Pancreas (tissue), 10 donors: ENCODE results near the gene MYO1F. TPM values are rescaled to one million over a fixed set of nuclear protein-coding genes. Genes with fewer than 3 reads are reported as not detected.

Experiments
- ATAC-seq, 4 donors: fragments of 200-7000 bp; cut with Tn5 transposase; one replicate each; pipeline versions ENCODE4 v1.8.0 to v1.9.1; 2020; ENCODE audit warnings: mild to moderate bottlenecking in 4 of 4, moderate library complexity in 4 of 4
- DNase-seq, 6 donors: peaks; one replicate each; pipeline ENCODE4 v3.0.0-alpha.2; 2020
- FAIRE-seq: peaks from 2 replicates; lab custom pipeline; 2012; peaks lifted over from hg19 to GRCh38; lab: Jason Lieb, UNC
- H3K27ac ChIP-seq, 4 donors: fragments of 200-600 bp; sonication (generic); 1 replicate in 3 of 4; 2 replicates in 1 of 4; pipeline versions ENCODE4 v1.5.0 to v1.8.0; 2020
- H3K27me3 ChIP-seq, 4 donors: fragments of 200-600 bp; one replicate each; pipeline ENCODE4 v1.8.0; 2021
- H3K36me3 ChIP-seq, 3 donors: fragments of 200-600 bp; sonication (generic) in 1 of 3; one replicate each; pipeline versions ENCODE4 v1.5.0 to v1.8.0; 2020 to 2021
- H3K4me1 ChIP-seq, 3 donors: fragments of 200-600 bp; one replicate each; pipeline ENCODE4 v1.8.0; 2021
- H3K4me3 ChIP-seq, 4 donors: fragments of 200-600 bp; sonication (generic) in 2 of 4; one replicate each; pipeline versions ENCODE4 v1.5.0 to v1.8.0; 2020 to 2021
- H3K9me3 ChIP-seq, 4 donors: fragments of 200-600 bp; one replicate each; pipeline ENCODE4 v1.8.0; 2021
- WGBS, 2 donors: extraction: QIAGEN DNeasy Blood & Tissue Kit; methylation state at CpG; one replicate each; pipeline ENCODE4 v1.1.7; 2013; 5-methylcytosine and 5-hydroxymethylcytosine counted together
- intact Hi-C, 3 donors: fragments of 100-400 bp; cut with DNase I; formaldehyde crosslinking; loops; one replicate each; pipeline versions ENCODE4 v1.11.1 to v1.14.2; 2022
- polyA plus RNA-seq, 2 donors: library from polyadenylated mRNA; stranded (reverse); fragments of 200-250 nt; gene quantifications; one replicate each; pipeline ENCODE4 v1.2.3, GENCODE V29; 2013
- total RNA-seq, 6 donors: library from RNA; stranded (reverse); fragmentation: NEBNext Ultra II Directional in 4 of 6; extraction: Animal tissue kit (Norgen Biotek cat#: 25700) in 4 of 6; gene quantifications; one replicate each; pipeline versions ENCODE4 v1.2.1 to v1.2.4, GENCODE V29; 2021 to 2023
- TF ChIP-seq, protein P1 (sequence below), 4 donors: fragments of 200-600 bp; sonication (generic) in 3 of 4; IDR thresholded peaks; one replicate each; pipeline versions ENCODE4 v1.5.0 to v1.8.0; 2021; ENCODE audit warnings: antibody characterized with exemption in 4 of 4
- donor health status: healthy with polysubstance abuse.
- donor health status: DM: no; HTN: no; CAD: no; lungs with moderate emphysema.
- donor health status: DM: no; HTN: no; CAD: no.
- donor health status: control.
- donor health status: control.
- donor health status: Bipolar disorder and iron deficiency.
- donor health status: DM: yes; HTN: yes; CAD: no.
- donor health status: DM: no; HTN: no; CAD: no.
- donor health status: DM: no; HTN: no; CAD: no.
- donor health status: DM: yes; HTN: yes; CAD: no.

MYO1F gene
- total and polyA plus RNA-seq, 8 donors = 1.2 to 21.3 (median 4.8) TPM

DNA sequence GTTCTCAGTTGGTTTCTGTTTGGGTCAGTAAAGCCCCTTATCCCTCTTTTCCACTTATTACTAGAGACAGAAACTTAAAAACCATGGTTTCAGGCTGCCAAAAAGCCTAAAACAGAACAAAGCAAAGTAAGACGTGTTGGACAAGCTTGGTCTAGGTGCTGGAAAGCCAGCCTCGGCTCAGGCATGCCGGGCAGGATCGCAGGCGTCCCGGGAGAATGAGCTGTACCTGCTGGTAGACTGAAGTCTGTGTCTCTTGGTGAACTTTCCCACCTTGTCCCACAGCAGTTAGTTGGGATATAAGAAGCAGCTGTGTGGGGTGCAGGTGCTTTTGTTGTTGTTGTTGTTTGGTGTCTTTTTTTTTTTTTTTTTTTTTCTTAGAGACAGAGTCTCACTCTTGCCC, 95.6 kb downstream of the MYO1F start:
- 83 to 86% methylated on average over 6 of the region's 6 CpGs for WGBS, 2 donors
- FAIRE-seq = no peak
- no peak for ATAC-seq
- intact Hi-C loops = no loop called here
- H3K9me3 ChIP-seq = no peaks in the 10 kb centered on the region
- DNase-seq = peak in 2 of 6 donors; percentile 9 to 26
- H3K27ac ChIP-seq = no peak overlapping the region
- peaks cover 0 to 12% (median 0%) of the 10 kb centered on the region in 3 donors for H3K4me1 ChIP-seq
- H3K4me3 ChIP-seq = no peak overlapping the region
- H3K27me3 ChIP-seq = no peaks in the 10 kb centered on the region
- TF ChIP-seq, protein P1, sequence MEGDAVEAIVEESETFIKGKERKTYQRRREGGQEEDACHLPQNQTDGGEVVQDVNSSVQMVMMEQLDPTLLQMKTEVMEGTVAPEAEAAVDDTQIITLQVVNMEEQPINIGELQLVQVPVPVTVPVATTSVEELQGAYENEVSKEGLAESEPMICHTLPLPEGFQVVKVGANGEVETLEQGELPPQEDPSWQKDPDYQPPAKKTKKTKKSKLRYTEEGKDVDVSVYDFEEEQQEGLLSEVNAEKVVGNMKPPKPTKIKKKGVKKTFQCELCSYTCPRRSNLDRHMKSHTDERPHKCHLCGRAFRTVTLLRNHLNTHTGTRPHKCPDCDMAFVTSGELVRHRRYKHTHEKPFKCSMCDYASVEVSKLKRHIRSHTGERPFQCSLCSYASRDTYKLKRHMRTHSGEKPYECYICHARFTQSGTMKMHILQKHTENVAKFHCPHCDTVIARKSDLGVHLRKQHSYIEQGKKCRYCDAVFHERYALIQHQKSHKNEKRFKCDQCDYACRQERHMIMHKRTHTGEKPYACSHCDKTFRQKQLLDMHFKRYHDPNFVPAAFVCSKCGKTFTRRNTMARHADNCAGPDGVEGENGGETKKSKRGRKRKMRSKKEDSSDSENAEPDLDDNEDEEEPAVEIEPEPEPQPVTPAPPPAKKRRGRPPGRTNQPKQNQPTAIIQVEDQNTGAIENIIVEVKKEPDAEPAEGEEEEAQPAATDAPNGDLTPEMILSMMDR (IDR thresholded peaks at IDR 0.05) = no peak
- peaks cover 7 to 38% (median 14%) of the 10 kb centered on the region in 3 donors for H3K36me3 ChIP-seq

GRCh38 chr19:8481201-8481600, 96.0 kb downstream of the MYO1F start:
- ATAC-seq = peak in 1 of 4 donors; percentile 4
- WGBS, 2 donors = 63 to 69% methylated on average over 11 of the region's 11 CpGs
- peaks cover 5 to 34% (median 12%) of the 10 kb centered on the region in 3 donors for H3K36me3 ChIP-seq
- H3K4me3 ChIP-seq = no peak overlapping the region
- DNase-seq = peak in 2 of 6 donors; percentile 34 to 49
- FAIRE-seq = no peak
- peak overlapping the region in 1 of 4 donors; percentile 7 for H3K27ac ChIP-seq
- no peaks in the 10 kb centered on the region for H3K27me3 ChIP-seq
- H3K4me1 ChIP-seq = peaks cover 0 to 12% (median 0%) of the 10 kb centered on the region in 3 donors
- H3K9me3 ChIP-seq = no peaks in the 10 kb centered on the region
- TF ChIP-seq, protein P1 (IDR thresholded peaks at IDR 0.05) = no peak
- intact Hi-C loops = no loop called here

DNA sequence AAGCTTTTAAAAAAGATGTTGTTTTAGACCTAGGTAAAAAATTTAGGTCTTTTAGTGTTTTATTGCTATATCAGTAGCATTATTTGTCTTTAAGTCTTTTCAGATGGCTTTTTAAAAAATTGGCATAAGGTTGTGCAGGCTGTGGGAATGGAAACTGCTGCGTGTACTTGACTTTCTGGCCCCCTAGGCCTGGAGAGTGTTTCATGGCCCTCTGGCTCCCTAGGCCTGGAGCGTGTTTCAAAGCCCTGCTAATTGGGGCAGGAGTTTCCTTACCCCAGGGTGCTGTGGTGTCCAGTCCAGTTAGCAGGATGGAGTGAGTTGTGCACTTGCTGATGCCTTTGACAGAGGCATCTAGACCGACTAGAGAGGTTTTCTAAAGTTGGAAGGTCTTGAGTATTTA, 98.6 kb downstream of the MYO1F start:
- H3K4me1 ChIP-seq = peaks cover 0 to 12% (median 0%) of the 10 kb centered on the region in 3 donors
- H3K36me3 ChIP-seq = peaks cover 4 to 25% (median 18%) of the 10 kb centered on the region in 3 donors
- H3K27me3 ChIP-seq = no peaks in the 10 kb centered on the region
- ATAC-seq = no peak
- no peak overlapping the region for H3K27ac ChIP-seq
- TF ChIP-seq, protein P1 (IDR thresholded peaks at IDR 0.05) = no peak
- no peak overlapping the region for H3K4me3 ChIP-seq
- no peak for FAIRE-seq
- H3K9me3 ChIP-seq = no peaks in the 10 kb centered on the region
- no peak for DNase-seq
- WGBS, 2 donors = 44 to 50% methylated on average over 3 of the region's 3 CpGs
- intact Hi-C loops = no loop called here

DNA sequence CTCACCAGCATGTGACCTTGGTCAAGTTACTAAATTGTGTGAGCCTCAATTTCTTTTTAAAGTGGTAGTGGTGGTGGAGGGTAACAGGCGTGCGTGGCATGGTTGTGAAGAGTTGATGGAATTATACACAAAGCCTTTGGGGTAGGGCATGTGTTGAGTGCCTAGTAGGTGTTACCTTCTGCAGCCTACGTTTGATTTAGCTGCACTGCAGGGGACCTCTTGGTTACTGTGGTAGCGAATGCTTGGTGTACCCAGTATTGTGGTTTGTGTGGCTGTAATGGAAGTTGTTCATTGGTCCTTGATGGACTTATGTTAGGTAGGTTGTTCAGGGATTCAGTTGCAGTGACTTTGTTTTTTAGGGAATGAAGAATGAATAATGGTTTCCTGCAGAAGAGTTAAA, 99.4 kb downstream of the MYO1F start:
- intact Hi-C loops = no loop called here
- FAIRE-seq (no peak), ATAC-seq (no peak), DNase-seq (no peak)
- Histone ChIP-seq H3K9me3 (no peaks in the 10 kb centered on the region), H3K4me1 (peaks cover 0 to 12% (median 0%) of the 10 kb centered on the region in 3 donors), H3K4me3 (no peak overlapping the region), H3K36me3 (peaks cover 4 to 25% (median 21%) of the 10 kb centered on the region in 3 donors), H3K27ac (no peak overlapping the region), H3K27me3 (no peaks in the 10 kb centered on the region)
- TF ChIP-seq, protein P1 (IDR thresholded peaks at IDR 0.05) = no peak
- WGBS, 2 donors = 77 to 78% methylated on average over 4 of the region's 4 CpGs

DNA sequence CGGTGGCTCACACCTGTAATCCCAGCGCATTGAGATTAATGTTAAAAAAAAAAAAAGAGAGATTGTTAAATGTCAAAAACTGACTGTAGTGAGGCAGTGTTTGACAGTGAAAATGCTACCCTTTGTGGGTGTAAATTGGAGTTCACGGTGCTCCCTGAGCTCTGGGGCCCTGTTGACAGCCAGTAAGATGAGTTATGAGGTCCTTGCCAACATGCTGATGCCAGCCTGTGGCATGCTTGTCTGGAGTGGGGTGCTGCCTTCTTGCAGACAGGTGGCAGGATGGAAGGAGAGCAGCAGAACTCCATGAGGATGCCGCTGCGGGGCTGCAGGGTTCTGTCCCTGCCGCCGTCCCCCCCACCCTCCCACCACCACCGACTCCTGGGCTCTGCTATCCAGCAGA, 100.7 kb downstream of the MYO1F start:
- Histone ChIP-seq H3K9me3 (no peaks in the 10 kb centered on the region), H3K4me1 (peaks cover 0 to 12% (median 0%) of the 10 kb centered on the region in 3 donors), H3K36me3 (peaks cover 4 to 36% (median 21%) of the 10 kb centered on the region in 3 donors), H3K27ac (no peak overlapping the region), H3K27me3 (no peaks in the 10 kb centered on the region), H3K4me3 (no peak overlapping the region)
- ATAC-seq (no peak), DNase-seq (peak in 1 of 6 donors; percentile 5), FAIRE-seq (no peak)
- WGBS, 2 donors = 66 to 68% methylated on average over 8 of the region's 8 CpGs
- intact Hi-C loops = no loop called here
- TF ChIP-seq, protein P1 (IDR thresholded peaks at IDR 0.05) = no peak
